ENCODE results near the gene PRKCA.

PRKCA gene

DNA sequence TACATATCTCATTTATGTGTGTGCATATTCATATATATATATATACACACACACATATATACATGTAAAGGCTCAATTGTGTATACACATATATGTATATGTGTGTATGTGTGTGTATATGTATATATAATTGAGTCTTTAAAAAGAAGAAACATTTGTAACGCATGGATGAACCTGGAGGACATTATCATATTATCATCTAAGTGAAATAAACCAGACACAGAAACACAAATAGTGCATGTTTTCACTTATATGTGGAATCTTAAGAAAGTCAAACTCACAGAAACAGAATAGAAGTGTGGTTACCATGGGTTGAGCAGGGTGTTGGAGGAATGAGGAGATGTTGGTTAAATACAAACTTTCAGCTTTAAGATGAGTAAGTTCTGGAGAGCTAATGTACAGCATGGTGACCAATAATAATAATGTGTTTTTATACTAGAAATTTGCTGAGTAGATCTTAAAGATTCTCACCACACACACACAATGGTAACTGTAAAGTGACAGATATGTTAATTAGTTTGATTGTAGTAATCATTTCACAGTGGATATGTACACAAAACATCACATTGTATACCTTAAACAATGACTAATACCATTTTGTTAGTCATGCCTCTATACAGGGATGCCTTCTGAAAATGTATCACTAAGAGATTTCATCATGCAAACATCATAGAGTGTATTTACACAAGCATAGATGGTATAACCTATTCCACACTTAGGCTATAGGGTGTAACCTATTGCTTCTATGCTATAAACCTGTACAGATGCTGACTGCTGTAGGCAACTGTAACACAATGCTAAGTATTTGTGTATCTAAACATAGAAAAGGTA, 399.9 kb downstream of the PRKCA start:
- TF ChIP-seq, protein P1, sequence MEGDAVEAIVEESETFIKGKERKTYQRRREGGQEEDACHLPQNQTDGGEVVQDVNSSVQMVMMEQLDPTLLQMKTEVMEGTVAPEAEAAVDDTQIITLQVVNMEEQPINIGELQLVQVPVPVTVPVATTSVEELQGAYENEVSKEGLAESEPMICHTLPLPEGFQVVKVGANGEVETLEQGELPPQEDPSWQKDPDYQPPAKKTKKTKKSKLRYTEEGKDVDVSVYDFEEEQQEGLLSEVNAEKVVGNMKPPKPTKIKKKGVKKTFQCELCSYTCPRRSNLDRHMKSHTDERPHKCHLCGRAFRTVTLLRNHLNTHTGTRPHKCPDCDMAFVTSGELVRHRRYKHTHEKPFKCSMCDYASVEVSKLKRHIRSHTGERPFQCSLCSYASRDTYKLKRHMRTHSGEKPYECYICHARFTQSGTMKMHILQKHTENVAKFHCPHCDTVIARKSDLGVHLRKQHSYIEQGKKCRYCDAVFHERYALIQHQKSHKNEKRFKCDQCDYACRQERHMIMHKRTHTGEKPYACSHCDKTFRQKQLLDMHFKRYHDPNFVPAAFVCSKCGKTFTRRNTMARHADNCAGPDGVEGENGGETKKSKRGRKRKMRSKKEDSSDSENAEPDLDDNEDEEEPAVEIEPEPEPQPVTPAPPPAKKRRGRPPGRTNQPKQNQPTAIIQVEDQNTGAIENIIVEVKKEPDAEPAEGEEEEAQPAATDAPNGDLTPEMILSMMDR (conservative IDR thresholded peaks at IDR 0.05; ENCODE audit: low read length): no peak
- TF ChIP-seq EZH2phosphoT487 (IDR thresholded peaks at IDR 0.05; ENCODE audit: borderline replicate concordance): no peak
- Histone ChIP-seq H2AFZ (ENCODE audit: low read length) (no peak overlapping the region), H3K27me3 (ENCODE audit: insufficient read depth, low read length, poor library complexity, severe bottlenecking) (no peaks in the 10 kb centered on the region), H3K79me2 (ENCODE audit: insufficient read depth, low read length) (no peaks in the 10 kb centered on the region), H3K4me3 (ENCODE audit: low read length, poor library complexity, severe bottlenecking) (no peak overlapping the region), H3K9me2 (replicated peaks; ENCODE audit: low read depth, low read length) (no peaks in the 10 kb centered on the region), H3K9ac (ENCODE audit: low read depth, low read length, poor library complexity, severe bottlenecking) (no peak overlapping the region), H3K4me1 (ENCODE audit: insufficient read depth, low read length, poor library complexity, severe bottlenecking) (peaks cover 9% of the 10 kb centered on the region), H3K4me2 (ENCODE audit: low read depth, low read length, poor library complexity, severe bottlenecking) (no peak overlapping the region), H3K9me3 (ENCODE audit: insufficient read depth, low read depth, low read length) (no peaks in the 10 kb centered on the region), H3K36me3 (ENCODE audit: insufficient read depth, low read length) (no peaks in the 10 kb centered on the region), H4K20me1 (ENCODE audit: insufficient read depth, low read length, poor library complexity, severe bottlenecking) (no peaks in the 10 kb centered on the region), H3F3A (ENCODE audit: low read depth) (no peaks in the 10 kb centered on the region)

DNA sequence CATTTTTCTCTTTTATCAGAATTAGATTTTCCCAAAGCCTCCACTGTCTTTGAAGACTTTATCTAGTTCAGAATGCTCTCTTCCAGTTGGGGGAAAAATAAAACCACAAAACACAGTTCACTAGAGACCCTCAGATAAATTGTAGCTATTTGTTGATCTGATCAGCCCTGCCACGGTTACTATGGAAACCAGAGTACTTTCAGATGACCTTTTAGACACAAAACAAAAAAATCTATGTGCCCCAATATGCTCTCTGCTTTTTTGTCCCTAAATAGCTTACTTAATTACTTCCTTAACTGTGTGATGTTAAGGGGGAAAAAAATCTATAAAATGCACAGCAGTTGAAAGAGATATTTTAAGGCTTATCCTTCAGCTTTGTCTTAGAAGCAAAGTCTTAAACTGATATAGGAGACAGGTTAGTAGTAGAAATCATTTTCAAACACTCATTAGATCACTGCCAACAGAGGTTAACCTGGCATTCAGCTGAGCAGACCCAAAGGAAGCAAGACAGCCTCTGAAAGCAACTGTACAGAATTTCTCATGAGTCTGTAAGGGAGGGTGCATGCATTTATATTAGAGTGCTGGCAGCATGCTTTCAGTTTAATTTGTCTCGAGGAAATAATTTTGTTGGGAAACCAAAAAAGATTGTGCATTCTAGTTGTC, 402.6 kb downstream of the PRKCA start:
- H3K4me2 ChIP-seq (ENCODE audit: low read depth, low read length, poor library complexity, severe bottlenecking): no peak overlapping the region
- TF ChIP-seq, protein P1 (conservative IDR thresholded peaks at IDR 0.05; ENCODE audit: low read length): no peak
- no peak for TF ChIP-seq EZH2phosphoT487 (IDR thresholded peaks at IDR 0.05; ENCODE audit: borderline replicate concordance)
- H3F3A ChIP-seq (ENCODE audit: low read depth): no peaks in the 10 kb centered on the region

DNA sequence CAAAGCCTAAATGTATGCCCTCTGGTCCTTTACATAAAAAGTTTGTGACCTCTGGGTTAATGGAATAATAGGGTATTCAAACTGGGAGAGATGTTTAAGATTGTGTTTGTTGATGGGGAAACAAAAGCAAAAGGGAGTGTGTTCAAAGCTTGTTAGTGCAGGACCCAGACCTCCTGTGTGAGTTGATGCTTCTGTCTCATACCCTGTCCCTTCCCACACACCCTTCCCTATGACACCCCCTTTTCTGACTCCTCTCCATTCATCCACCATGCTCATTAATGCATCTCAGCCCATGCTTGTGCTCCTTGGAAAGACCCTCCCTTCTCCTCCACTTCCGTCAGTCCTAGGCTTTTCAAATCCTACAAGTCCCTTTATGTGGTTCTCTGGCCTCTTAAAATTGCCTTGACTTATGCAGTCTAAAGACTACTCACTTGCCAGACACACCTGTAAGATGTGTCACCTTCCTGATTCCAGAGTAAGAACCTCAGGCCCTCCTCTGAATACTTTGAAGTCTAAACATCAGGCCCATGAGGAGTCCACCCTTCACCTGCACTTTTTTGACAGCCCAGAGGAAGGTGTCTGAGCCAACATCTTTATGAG, 404.5 kb downstream of the PRKCA start:
- no peaks in the 10 kb centered on the region for H3K9me2 ChIP-seq (replicated peaks; ENCODE audit: low read depth, low read length)
- H3F3A ChIP-seq (ENCODE audit: low read depth): no peaks in the 10 kb centered on the region
- no peak overlapping the region for H3K9ac ChIP-seq (ENCODE audit: low read depth, low read length, poor library complexity, severe bottlenecking)
- TF ChIP-seq EZH2phosphoT487 (IDR thresholded peaks at IDR 0.05; ENCODE audit: borderline replicate concordance): no peak
- TF ChIP-seq, protein P1 (conservative IDR thresholded peaks at IDR 0.05; ENCODE audit: low read length): no peak
- peaks cover 12% of the 10 kb centered on the region for H3K4me1 ChIP-seq (ENCODE audit: insufficient read depth, low read length, poor library complexity, severe bottlenecking)
- H2AFZ ChIP-seq (ENCODE audit: low read length): no peak overlapping the region
- H3K27me3 ChIP-seq (ENCODE audit: insufficient read depth, low read length, poor library complexity, severe bottlenecking): no peaks in the 10 kb centered on the region
- no peaks in the 10 kb centered on the region for H3K9me3 ChIP-seq (ENCODE audit: insufficient read depth, low read depth, low read length)
- H3K4me3 ChIP-seq (ENCODE audit: low read length, poor library complexity, severe bottlenecking): no peak overlapping the region
- H3K79me2 ChIP-seq (ENCODE audit: insufficient read depth, low read length): no peaks in the 10 kb centered on the region
- H3K36me3 ChIP-seq (ENCODE audit: insufficient read depth, low read length): no peaks in the 10 kb centered on the region
- no peaks in the 10 kb centered on the region for H4K20me1 ChIP-seq (ENCODE audit: insufficient read depth, low read length, poor library complexity, severe bottlenecking)
- no peak overlapping the region for H3K4me2 ChIP-seq (ENCODE audit: low read depth, low read length, poor library complexity, severe bottlenecking)

More for the DNA sequence above, 402.6 kb downstream of the PRKCA start:
- H3K27me3 ChIP-seq (ENCODE audit: insufficient read depth, low read length, poor library complexity, severe bottlenecking): no peaks in the 10 kb centered on the region
- no peak overlapping the region for H3K4me3 ChIP-seq (ENCODE audit: low read length, poor library complexity, severe bottlenecking)
- peaks cover 9% of the 10 kb centered on the region for H3K4me1 ChIP-seq (ENCODE audit: insufficient read depth, low read length, poor library complexity, severe bottlenecking)
- H3K36me3 ChIP-seq (ENCODE audit: insufficient read depth, low read length): no peaks in the 10 kb centered on the region
- H3K9me3 ChIP-seq (ENCODE audit: insufficient read depth, low read depth, low read length): no peaks in the 10 kb centered on the region
- H4K20me1 ChIP-seq (ENCODE audit: insufficient read depth, low read length, poor library complexity, severe bottlenecking): no peaks in the 10 kb centered on the region
- no peaks in the 10 kb centered on the region for H3K79me2 ChIP-seq (ENCODE audit: insufficient read depth, low read length)
- H3K9me2 ChIP-seq (replicated peaks; ENCODE audit: low read depth, low read length): no peaks in the 10 kb centered on the region
- no peak overlapping the region for H3K9ac ChIP-seq (ENCODE audit: low read depth, low read length, poor library complexity, severe bottlenecking)
- no peak overlapping the region for H2AFZ ChIP-seq (ENCODE audit: low read length)
